Transverse colon (tissue), 4 donors: Measurements from ENCODE around the gene CCT4. TPM values are rescaled to one million over a fixed set of nuclear protein-coding genes. Genes with fewer than 3 reads are reported as not detected.
"Not testable (repeated sequence)": the region's sequence is repeated elsewhere in the genome, so short reads cannot be mapped to it uniquely, and the experiment has no call there.

Source experiments
- DNase-seq: peaks from one replicate; pipeline ENCODE4 v3.0.0-alpha.2; 2019
- H3K27ac ChIP-seq, 4 donors: fragments of 200-600 bp; sonication (generic); 2 replicates each; pipeline ENCODE4 v1.5.1; 2016 to 2018; ENCODE audit warnings: inconsistent platforms in 4 of 4
- H3K27me3 ChIP-seq: fragments of 200-600 bp; sonication (generic); 2 replicates; pipeline ENCODE4 v1.5.1; 2017; ENCODE audit warnings: inconsistent platforms
- H3K36me3 ChIP-seq, 4 donors: fragments of 200-600 bp; sonication (generic); 2 replicates each; pipeline ENCODE4 v1.5.1; 2017 to 2019; ENCODE audit warnings: inconsistent platforms in 4 of 4
- H3K4me1 ChIP-seq, 4 donors: fragments of 200-600 bp; sonication (generic); 2 replicates each; pipeline ENCODE4 v1.5.1; 2017 to 2020; ENCODE audit warnings: inconsistent platforms in 4 of 4
- H3K4me3 ChIP-seq, 4 donors: fragments of 200-600 bp; sonication (generic); 1 replicate in 1 of 4; 2 replicates in 3 of 4; pipeline versions ENCODE4 v1.5.1 to v1.6.1; 2017 to 2019; ENCODE audit warnings: inconsistent platforms in 4 of 4
- H3K9me3 ChIP-seq, 2 donors: fragments of 200-600 bp; sonication (generic); 2 replicates each; pipeline ENCODE4 v1.5.1; 2017 to 2019; ENCODE audit warnings: inconsistent platforms in 2 of 2
- CTCF ChIP-seq, 5 experiments: fragments of 200-600 bp in 3 of 5; fragments of 450-650 bp in 2 of 5; sonication (generic) in 3 of 5; IDR thresholded peaks; 1 replicate in 2 of 5; 2 replicates in 3 of 5; pipeline ENCODE4 v1.5.1; 2016 to 2017; ENCODE audit warnings: antibody characterized with exemption in 5 of 5, inconsistent platforms in 3 of 5, mild to moderate bottlenecking in 2 of 5, moderate library complexity in 1 of 5
- EP300 ChIP-seq: sonication (generic); formaldehyde crosslinking; IDR thresholded peaks from one replicate; pipeline ENCODE4 v1.6.1; 2017; ENCODE audit warnings: antibody characterized with exemption, low read depth
- POLR2A ChIP-seq: fragments of 450-650 bp; IDR thresholded peaks from one replicate; pipeline ENCODE4 v1.6.1; 2016; ENCODE audit warnings: antibody characterized with exemption, mild to moderate bottlenecking, moderate library complexity
- POLR2AphosphoS5 ChIP-seq, 3 donors: sonication (generic); formaldehyde crosslinking; IDR thresholded peaks; one replicate each; pipeline ENCODE4 v1.6.1; 2016; ENCODE audit warnings: antibody characterized with exemption in 3 of 3
- WGBS, 2 donors: methylation state at CpG; one replicate each; pipeline ENCODE4 v1.1.5; 2018; ENCODE audit warnings: low coverage in 1 of 2; 5-methylcytosine and 5-hydroxymethylcytosine counted together
- in situ Hi-C, 4 donors: fragments of 200-750 bp; cut with MboI; loops; one replicate each; pipeline versions ENCODE4 v1.15.0 to v1.15.1; 2017; ENCODE audit warnings: low sequenced_read_pairs in 3 of 4, low pct_ligation_motif_present in 1 of 4, low pct_unique_long_range_greater_than_20kb in 1 of 4
- intact Hi-C: fragments of 100-400 bp; cut with DNase I; formaldehyde crosslinking; loops from one replicate; pipeline ENCODE4 v1.15.1; 2023; ENCODE audit warnings: low total_unique reads
- total RNA-seq, 4 donors: library from RNA; depleted of rRNA; stranded (reverse); fragments of >200 nt; gene quantifications; one replicate each; pipeline ENCODE4 v1.1.0, GENCODE V29; 2016

CCT4 gene
- total RNA-seq, 4 donors from 2014 or later: 31.2 to 52.7 (median 40.1) TPM

- no peak for TF ChIP-seq EP300
- no peak for TF ChIP-seq POLR2A
- no peak for TF ChIP-seq POLR2AphosphoS5 (IDR thresholded peaks at IDR 0.05)
- no peak for TF ChIP-seq CTCF (IDR thresholded peaks at IDR 0.05)
- Histone ChIP-seq H3K4me1 (peaks cover 0 to 18% (median 14%) of the 10 kb centered on the region in 4 donors), H3K27ac (no peak overlapping the region), H3K9me3 (no peaks in the 10 kb centered on the region), H3K36me3 (peaks cover 0 to 30% (median 14%) of the 10 kb centered on the region in 4 donors), H3K4me3 (no peak overlapping the region), H3K27me3 (no peaks in the 10 kb centered on the region)
- DNase-seq: no peak
- intact Hi-C loops (no loop called here), in situ Hi-C loops (no loop called here)
- WGBS, 2 donors: 83 to 93% methylated on average over 5 to 18 of the region's 18 CpGs
These were observed 2.4 kb downstream of the CCT4 start for GRCh38 chr2:61885896-61886603.

DNA sequence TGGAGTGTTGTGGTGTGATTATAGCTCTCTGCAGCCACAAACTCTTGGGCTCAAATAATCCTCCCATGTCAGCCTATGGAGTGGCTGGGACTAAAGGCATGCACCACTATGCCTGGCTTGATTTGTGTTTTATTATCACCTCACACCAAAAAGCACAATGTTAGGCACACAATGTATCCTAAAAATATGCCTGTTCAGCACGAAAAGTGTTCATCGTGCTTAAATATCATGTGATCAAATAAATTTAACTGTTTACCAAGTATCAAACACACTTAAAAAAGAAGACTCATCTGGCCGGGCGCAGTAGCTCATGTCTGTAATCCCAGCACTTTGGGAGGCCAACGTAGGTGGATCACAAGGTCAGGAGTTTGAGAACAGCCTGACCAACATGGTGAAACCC, 5.6 kb downstream of the CCT4 start:
- WGBS, 2 donors: 91% methylated on average over 5 of the region's 5 CpGs; no CpG with 5 or more reads in 1 of the 2 donors
- Histone ChIP-seq H3K9me3 (no peaks in the 10 kb centered on the region), H3K27me3 (no peaks in the 10 kb centered on the region), H3K4me3 (no peak overlapping the region), H3K27ac (no peak overlapping the region), H3K36me3 (peaks cover 0 to 60% (median 28%) of the 10 kb centered on the region in 4 donors), H3K4me1 (peaks cover 0 to 18% (median 12%) of the 10 kb centered on the region in 4 donors)
- intact Hi-C loops (no loop called here), in situ Hi-C loops (no loop called here)
- DNase-seq: no peak
- TF ChIP-seq POLR2A (no peak), CTCF (IDR thresholded peaks at IDR 0.05) (no peak), POLR2AphosphoS5 (IDR thresholded peaks at IDR 0.05) (no peak), EP300 (no peak)

DNA sequence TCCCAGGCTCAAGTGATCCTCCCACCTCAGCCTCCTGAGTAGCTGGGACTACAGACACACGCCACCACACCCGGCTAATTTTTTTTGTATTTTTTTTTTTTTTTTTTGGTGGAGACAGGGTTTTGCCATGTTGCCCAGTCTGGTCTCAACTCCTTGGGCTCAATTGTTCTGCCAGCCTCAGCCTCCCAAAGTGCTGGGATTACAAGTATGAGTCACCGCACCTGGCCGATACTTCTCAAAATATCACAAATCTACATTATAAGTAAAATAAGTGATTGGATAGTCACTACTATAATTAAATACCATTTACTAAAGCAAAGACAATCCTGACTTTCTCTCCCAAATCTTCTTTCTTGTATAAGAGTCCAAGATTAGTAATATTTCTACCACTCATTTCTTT, 9.1 kb downstream of the CCT4 start:
- intact Hi-C loops, H3K9me3 ChIP-seq: not testable (repeated sequence)
- H3K36me3 ChIP-seq: peaks cover 0 to 91% (median 46%) of the 10 kb centered on the region in 4 donors

GRCh38 chr2:61878761-61879160, 9.7 kb downstream of the CCT4 start:
- TF ChIP-seq POLR2AphosphoS5 (IDR thresholded peaks at IDR 0.05) (no peak), EP300 (no peak), CTCF (IDR thresholded peaks at IDR 0.05) (no peak), POLR2A (no peak)
- intact Hi-C loops: no loop called here
- Histone ChIP-seq H3K27ac (no peak overlapping the region), H3K36me3 (peaks cover 0 to 91% (median 45%) of the 10 kb centered on the region in 4 donors), H3K9me3 (no peaks in the 10 kb centered on the region), H3K4me1 (no peaks in the 10 kb centered on the region), H3K27me3 (no peaks in the 10 kb centered on the region), H3K4me3 (no peak overlapping the region)
- WGBS, 2 donors: 93 to 98% methylated on average over 3 of the region's 3 CpGs
- in situ Hi-C loops: no loop called here
- no peak for DNase-seq

More for the DNA sequence above, 9.1 kb downstream of the CCT4 start:
- H3K27ac ChIP-seq, H3K4me3 ChIP-seq, in situ Hi-C loops, H3K4me1 ChIP-seq, DNase-seq, H3K27me3 ChIP-seq: not testable (repeated sequence)
- WGBS, 2 donors: 92 to 93% methylated on average over 2 to 4 of the region's 4 CpGs
